ENCODE data around the gene CLRN3. TPM values are rescaled to one million over a fixed set of nuclear protein-coding genes. Genes with fewer than 3 reads are reported as not detected.

Gene CLRN3
- total and polyA plus RNA-seq, 2 donors (not counting 1 experiment from before 2014, with no cell fraction given): not detected

- Histone ChIP-seq H3K4me2 (replicated peaks; ENCODE audit: low read depth, low read length, poor library complexity, severe bottlenecking) (no peak overlapping the region), H4K20me1 (ENCODE audit: control insufficient read depth, insufficient read depth, low read length, poor library complexity, severe bottlenecking) (no peaks in the 10 kb centered on the region), H3K9ac (ENCODE audit: low read length) (no peak overlapping the region), H3K36me3 (replicated peaks in 1 of 2; ENCODE audit: control extremely low read depth in 1 of 2, control insufficient read depth in 1 of 2, extremely low read depth in 1 of 2, insufficient read depth in 2 of 2, low read length in 1 of 2) (no peaks in the 10 kb centered on the region), H3K27ac (ENCODE audit: low read length in 2 of 2) (no peak overlapping the region), H2AFZ (ENCODE audit: insufficient read depth, low read depth, low read length, poor library complexity, severe bottlenecking) (no peak overlapping the region), H3K4me3 (ENCODE audit: control extremely low read depth in 1 of 5, extremely low read depth in 1 of 5, insufficient read depth in 1 of 5, low read depth in 2 of 5, low read length in 4 of 5) (no peak overlapping the region), H3K79me2 (ENCODE audit: control insufficient read depth, insufficient read depth, low read length) (no peaks in the 10 kb centered on the region), H3K4me1 (ENCODE audit: control insufficient read depth in 2 of 2, insufficient read depth in 2 of 2, low read length in 2 of 2) (no peaks in the 10 kb centered on the region), H3K9me3 (ENCODE audit: control extremely low read depth in 1 of 3, control insufficient read depth in 2 of 3, insufficient read depth in 1 of 3, low read length in 2 of 3) (no peaks in the 10 kb centered on the region), H3K27me3 (replicated peaks in 1 of 4; ENCODE audit: control extremely low read depth in 1 of 4, control insufficient read depth in 3 of 4, insufficient read depth in 4 of 4, low read length in 3 of 4) (peaks cover 0 to 4% (median 2%) of the 10 kb centered on the region in 4 experiments)
- TF ChIP-seq EZH2 (IDR thresholded peaks at IDR 0.05; ENCODE audit: borderline replicate concordance, insufficient read depth, low read depth, low read length, poor library complexity, severe bottlenecking): no peak
- TF ChIP-seq CTCF (IDR thresholded peaks at IDR 0.05): no peak
- Mint-ChIP-seq H3K9me3 (ENCODE audit: insufficient read depth) (no peaks in the 10 kb centered on the region), H3K4me1 (peaks cover under 1% of the 10 kb centered on the region), H3K27ac (no peak overlapping the region), H3K4me3 (no peak overlapping the region), H3K27me3 (no peaks in the 10 kb centered on the region)
- ATAC-seq (ENCODE audit: low read depth) (no peak), DNase-seq (no peak)
- ChIA-PET CTCF (interaction anchor here (0.6 to 1.6 kb wide), 3 partner anchors 63 to 144 kb away, joined by 4 to 6 read pairs (median 6); no protein-coding TSS in a partner anchor), POLR2A (no interaction called here)
- WGBS (ENCODE audit: insufficient coverage): 69% methylated on average over 4 of the region's 6 CpGs
- intact Hi-C loops (cut with micrococcal nuclease): no loop called here
Measured at GRCh38 chr10:127925471-127926207, 32.9 kb upstream of the CLRN3 start.

- DNase-seq (no peak), ATAC-seq (ENCODE audit: low read depth) (no peak)
- no peak overlapping the region for H2AFZ ChIP-seq (ENCODE audit: insufficient read depth, low read depth, low read length, poor library complexity, severe bottlenecking)
- POLR2A ChIA-PET: no interaction called here
- CTCF ChIA-PET: interaction anchor here (1.5 kb wide), 1 partner anchor 112 kb away, joined by 4 read pairs; no protein-coding TSS in a partner anchor
- H3K36me3 ChIP-seq (replicated peaks in 1 of 2; ENCODE audit: control extremely low read depth in 1 of 2, control insufficient read depth in 1 of 2, extremely low read depth in 1 of 2, insufficient read depth in 2 of 2, low read length in 1 of 2): no peaks in the 10 kb centered on the region
- no peaks in the 10 kb centered on the region for H3K9me3 Mint-ChIP-seq (ENCODE audit: insufficient read depth)
- no peak overlapping the region for H3K27ac Mint-ChIP-seq
- no peaks in the 10 kb centered on the region for H3K27me3 Mint-ChIP-seq
- peaks cover 0 to 4% (median 2%) of the 10 kb centered on the region in 4 experiments for H3K27me3 ChIP-seq (replicated peaks in 1 of 4; ENCODE audit: control extremely low read depth in 1 of 4, control insufficient read depth in 3 of 4, insufficient read depth in 4 of 4, low read length in 3 of 4)
- no peaks in the 10 kb centered on the region for H3K79me2 ChIP-seq (ENCODE audit: control insufficient read depth, insufficient read depth, low read length)
- 60% methylated on average over 1 of the region's 1 CpG for WGBS (ENCODE audit: insufficient coverage)
- H3K4me1 ChIP-seq (ENCODE audit: control insufficient read depth in 2 of 2, insufficient read depth in 2 of 2, low read length in 2 of 2): peaks cover 7 to 12% of the 10 kb centered on the region in 2 donors
- H4K20me1 ChIP-seq (ENCODE audit: control insufficient read depth, insufficient read depth, low read length, poor library complexity, severe bottlenecking): no peaks in the 10 kb centered on the region
- H3K4me2 ChIP-seq (replicated peaks; ENCODE audit: low read depth, low read length, poor library complexity, severe bottlenecking): no peak overlapping the region
- intact Hi-C loops (cut with micrococcal nuclease): no loop called here
- H3K4me3 ChIP-seq (ENCODE audit: control extremely low read depth in 1 of 5, extremely low read depth in 1 of 5, insufficient read depth in 1 of 5, low read depth in 2 of 5, low read length in 4 of 5): no peak overlapping the region
- TF ChIP-seq EZH2 (IDR thresholded peaks at IDR 0.05; ENCODE audit: borderline replicate concordance, insufficient read depth, low read depth, low read length, poor library complexity, severe bottlenecking): no peak
- TF ChIP-seq CTCF (IDR thresholded peaks at IDR 0.05): no peak
- H3K9ac ChIP-seq (ENCODE audit: low read length): no peak overlapping the region
- H3K4me3 Mint-ChIP-seq: no peak overlapping the region
- H3K4me1 Mint-ChIP-seq: peaks cover 12% of the 10 kb centered on the region
- H3K9me3 ChIP-seq (ENCODE audit: control extremely low read depth in 1 of 3, control insufficient read depth in 2 of 3, insufficient read depth in 1 of 3, low read length in 2 of 3): no peaks in the 10 kb centered on the region
- H3K27ac ChIP-seq (ENCODE audit: low read length in 2 of 2): no peak overlapping the region
Measured at GRCh38 chr10:127923646-127924045, 30.9 kb upstream of the CLRN3 start.

All from B cell (primary cell).